ENCODE results near the gene DOK6.

DNA sequence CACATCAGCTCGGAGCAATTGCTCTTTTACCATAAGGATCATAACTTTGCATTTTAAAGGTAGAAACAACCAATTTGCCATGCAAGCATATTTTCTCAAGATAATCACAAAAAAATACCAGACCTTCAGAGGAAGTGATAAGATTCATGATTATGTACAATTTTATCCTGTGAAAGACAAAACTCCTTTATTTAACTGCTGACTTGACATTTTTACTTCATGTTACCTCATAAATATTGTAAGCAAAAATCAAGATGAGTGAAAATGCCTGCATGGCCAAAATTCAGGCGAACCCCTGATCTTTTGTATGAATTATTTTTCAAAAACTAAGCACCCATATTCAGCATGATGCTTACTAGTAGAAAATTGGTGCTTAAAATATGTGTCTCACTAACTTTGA lies 300.6 kb downstream of the DOK6 start:
- TF ChIP-seq POLR2A (IDR thresholded peaks at IDR 0.05; ENCODE audit: low read length) (no peak), GATA1 (IDR thresholded peaks at IDR 0.05; ENCODE audit: low read depth, low read length) (no peak)

Data from erythroblast (primary cell).